NCI-H1105 (cell line): Measurements from ENCODE around the gene SUPT7L.
"Not testable (repeated sequence)": the region's sequence is repeated elsewhere in the genome, so short reads cannot be mapped to it uniquely, and the experiment has no call there.

Experiments used
- DNase-seq: peaks from one replicate; lab custom pipeline; 2025; lab: John Stamatoyannopoulos, UW

The SUPT7L gene

GRCh38 chr2:27685577-27685976 is 22.2 kb upstream of the SUPT7L start:
- no peak for DNase-seq

- DNase-seq, result not testable (repeated sequence)
Measured at GRCh38 chr2:27685006-27685405, 21.6 kb upstream of the SUPT7L start.

- peak; percentile 78 for DNase-seq
Measured at GRCh38 chr2:27683390-27684071, 20.1 kb upstream of the SUPT7L start.

- not testable (repeated sequence) for DNase-seq
Measured at GRCh38 chr2:27682334-27682771, 18.9 kb upstream of the SUPT7L start.

- no peak for DNase-seq
Measured at GRCh38 chr2:27681841-27682240, 18.4 kb upstream of the SUPT7L start.

GRCh38 chr2:27680571-27680970 is 17.2 kb upstream of the SUPT7L start:
- DNase-seq, result no peak

GRCh38 chr2:27672723-27673486 is 9.5 kb upstream of the SUPT7L start:
- no peak for DNase-seq

- no peak for DNase-seq
Measured at GRCh38 chr2:27671235-27671634, 7.8 kb upstream of the SUPT7L start.

- no peak for DNase-seq
Measured at GRCh38 chr2:27667446-27667845, 4.0 kb upstream of the SUPT7L start.

- no peak for DNase-seq
Measured at GRCh38 chr2:27664622-27665363, 1.4 kb upstream of the SUPT7L start.

GRCh38 chr2:27664154-27664574 is 750 bp upstream of the SUPT7L start:
- DNase-seq, result no peak

GRCh38 chr2:27661371-27661770 is 2.0 kb downstream of the SUPT7L start:
- DNase-seq, result no peak

- no peak for DNase-seq
Measured at GRCh38 chr2:27655155-27655951, 8.1 kb downstream of the SUPT7L start.

- no peak for DNase-seq
Measured at GRCh38 chr2:27653397-27653796, 10.0 kb downstream of the SUPT7L start.

GRCh38 chr2:27652790-27653189 is 10.6 kb downstream of the SUPT7L start:
- no peak for DNase-seq

GRCh38 chr2:27652341-27652740 is 11.1 kb downstream of the SUPT7L start:
- DNase-seq, result no peak

- no peak for DNase-seq
Measured at GRCh38 chr2:27651056-27651455, 12.4 kb downstream of the SUPT7L start.

GRCh38 chr2:27647737-27648136 is 15.7 kb downstream of the SUPT7L start:
- no peak for DNase-seq

GRCh38 chr2:27647289-27647688 is 16.1 kb downstream of the SUPT7L start:
- no peak for DNase-seq

- DNase-seq, result no peak
Measured at GRCh38 chr2:27645197-27645596, 18.2 kb downstream of the SUPT7L start.

- DNase-seq, result no peak
Measured at GRCh38 chr2:27640722-27641245, 22.6 kb downstream of the SUPT7L start.

GRCh38 chr2:27638709-27639108 is 24.7 kb downstream of the SUPT7L start:
- DNase-seq, result no peak
